Measurements from ENCODE around the gene COLEC11. TPM values are rescaled to one million over a fixed set of nuclear protein-coding genes. Genes with fewer than 3 reads are reported as not detected.
"Not testable (repeated sequence)": the region's sequence is repeated elsewhere in the genome, so short reads cannot be mapped to it uniquely, and the experiment has no call there.

The COLEC11 gene
- total RNA-seq, 1 donor from 2014 or later = 0.92 TPM

DNA sequence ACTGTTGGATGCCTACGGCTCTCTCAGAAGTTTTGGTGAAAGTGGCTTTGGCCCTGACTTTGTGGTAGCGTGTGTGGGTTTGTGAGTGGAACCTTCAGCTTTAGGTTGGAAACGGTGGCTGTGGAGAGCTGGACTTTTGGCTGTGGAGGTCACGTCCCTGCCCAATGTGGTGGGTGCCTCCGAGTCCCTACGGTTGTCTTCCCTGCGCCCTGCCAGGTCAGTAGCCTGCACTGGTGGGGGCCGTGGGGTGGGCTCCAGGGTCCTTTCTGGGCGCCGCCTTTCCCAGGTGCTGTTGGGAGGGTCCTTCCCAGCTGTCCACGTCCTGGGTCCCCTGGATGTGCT lies 11.1 kb downstream of the COLEC11 start:
- DNase-seq = no peak

DNA sequence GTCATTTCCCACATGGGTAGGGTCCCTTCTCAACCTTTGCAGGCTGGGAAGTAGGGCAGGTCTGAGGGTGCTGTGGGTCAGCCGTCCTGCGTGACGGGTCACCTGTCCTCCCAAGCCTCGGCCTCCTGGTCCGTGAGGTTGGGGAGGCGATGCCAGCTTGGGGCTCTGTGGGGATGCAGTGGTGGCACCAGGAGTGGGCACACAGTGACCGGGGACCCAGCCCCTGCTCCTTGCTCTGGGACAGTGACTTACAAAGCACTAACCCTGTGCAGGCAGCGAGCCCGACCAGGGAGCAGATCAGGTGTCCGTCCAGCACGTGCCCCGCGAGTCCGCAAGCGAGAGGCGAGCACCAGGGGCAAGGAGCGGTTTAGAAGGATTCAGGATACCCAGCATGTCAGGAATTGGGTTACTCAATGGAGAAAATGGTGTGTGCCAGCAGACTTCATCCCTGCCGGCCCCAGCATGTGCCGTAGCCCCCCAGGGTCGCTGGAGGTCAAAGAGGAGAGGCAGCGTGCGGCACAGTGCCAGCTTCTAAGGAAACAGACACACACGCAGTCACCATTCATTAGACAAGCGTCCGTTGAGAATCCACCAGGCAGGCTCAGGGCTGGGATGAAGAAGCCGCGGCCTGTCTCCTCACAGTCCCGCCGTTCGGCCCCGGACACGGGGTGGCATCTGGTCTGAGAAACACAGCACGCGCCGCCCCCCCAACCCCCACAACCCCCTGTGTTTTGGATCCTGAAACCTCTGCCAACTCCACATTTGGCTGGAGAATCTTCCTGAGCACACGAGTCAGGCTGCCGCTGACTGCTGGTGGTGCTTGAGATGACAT lies 11.7 kb downstream of the COLEC11 start:
- DNase-seq = no peak

DNA sequence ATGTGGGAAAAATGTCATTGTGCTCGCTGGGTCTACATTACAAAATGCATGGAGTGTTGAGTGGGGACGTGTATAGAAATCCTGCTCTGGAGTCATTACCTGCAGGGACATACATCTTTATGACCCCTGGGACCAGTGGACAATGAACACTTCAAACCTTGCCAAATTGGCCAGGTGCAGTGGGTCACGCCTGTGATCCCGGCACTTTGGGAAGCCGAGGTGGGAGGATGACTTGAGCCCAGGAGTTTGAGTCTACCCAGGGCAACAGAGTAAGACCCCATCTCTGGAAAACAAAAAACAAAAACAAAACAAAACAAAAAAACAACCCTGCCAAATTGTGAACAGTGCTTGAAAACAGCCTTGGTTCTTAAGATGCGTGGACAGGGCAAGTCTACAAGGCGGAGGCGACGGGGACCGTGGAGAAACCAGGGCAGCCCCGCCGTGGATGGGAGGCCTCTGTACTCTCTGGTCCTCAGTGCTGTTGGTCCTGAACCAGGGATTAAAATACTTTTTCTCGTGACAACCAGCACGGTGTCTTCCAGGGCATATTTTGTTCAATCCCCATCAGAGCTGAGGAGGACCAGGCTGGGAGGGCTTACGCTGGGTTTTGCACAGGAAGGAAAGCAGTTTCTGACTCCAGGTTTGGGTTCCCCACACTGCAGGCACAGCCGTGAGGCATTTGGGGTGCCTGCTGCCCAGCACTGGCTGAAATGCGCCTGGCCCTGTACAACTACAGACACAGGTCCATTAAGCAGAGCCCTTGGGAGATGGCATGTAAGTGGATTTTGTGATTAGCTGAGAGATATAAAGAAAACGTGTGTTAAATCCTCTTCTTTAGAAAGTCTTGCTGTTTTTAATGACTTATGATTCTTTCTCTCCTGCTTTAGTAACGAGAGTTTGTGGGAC lies 13.7 kb downstream of the COLEC11 start:
- DNase-seq = no peak

DNA sequence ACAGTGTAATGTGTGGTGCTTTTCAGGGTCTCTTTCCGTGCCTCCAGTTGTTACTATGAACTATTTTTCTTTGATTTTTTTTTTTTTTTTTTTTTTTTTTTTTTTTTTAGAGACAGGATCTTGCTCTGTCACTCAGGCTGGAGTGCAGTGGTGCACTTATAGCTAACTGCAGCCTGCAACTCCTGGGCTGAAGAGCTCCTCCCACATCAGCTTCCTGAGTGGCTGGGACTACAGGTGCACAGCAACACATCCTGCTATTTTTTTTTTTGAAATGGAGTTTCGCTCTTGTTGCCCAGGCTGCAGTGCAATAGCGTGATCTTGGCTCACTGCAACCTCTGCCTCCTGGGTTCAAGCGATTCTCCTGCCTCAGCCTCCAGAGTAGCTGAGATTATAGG lies 14.4 kb downstream of the COLEC11 start:
- not testable (repeated sequence) for DNase-seq

DNA sequence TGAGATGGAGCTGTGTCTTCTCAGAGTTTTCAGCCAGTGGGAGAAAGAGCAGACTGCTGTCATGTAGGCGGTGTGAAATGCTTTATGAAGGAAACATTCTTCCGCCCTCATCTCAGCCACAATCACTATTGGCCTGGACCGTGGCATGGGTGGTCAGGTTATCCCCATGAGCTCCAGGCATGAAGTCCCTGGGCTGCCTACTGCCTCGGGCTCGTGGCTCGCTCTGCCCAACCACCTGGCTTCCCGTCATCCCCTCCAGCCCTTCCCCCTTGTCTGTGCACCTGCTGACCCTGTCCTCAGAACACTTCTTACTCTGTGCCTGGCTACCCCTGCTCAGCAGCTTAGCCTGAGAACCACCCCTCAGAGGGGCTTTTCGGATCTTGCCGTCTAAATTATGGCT lies 15.5 kb downstream of the COLEC11 start:
- no peak for DNase-seq

DNA sequence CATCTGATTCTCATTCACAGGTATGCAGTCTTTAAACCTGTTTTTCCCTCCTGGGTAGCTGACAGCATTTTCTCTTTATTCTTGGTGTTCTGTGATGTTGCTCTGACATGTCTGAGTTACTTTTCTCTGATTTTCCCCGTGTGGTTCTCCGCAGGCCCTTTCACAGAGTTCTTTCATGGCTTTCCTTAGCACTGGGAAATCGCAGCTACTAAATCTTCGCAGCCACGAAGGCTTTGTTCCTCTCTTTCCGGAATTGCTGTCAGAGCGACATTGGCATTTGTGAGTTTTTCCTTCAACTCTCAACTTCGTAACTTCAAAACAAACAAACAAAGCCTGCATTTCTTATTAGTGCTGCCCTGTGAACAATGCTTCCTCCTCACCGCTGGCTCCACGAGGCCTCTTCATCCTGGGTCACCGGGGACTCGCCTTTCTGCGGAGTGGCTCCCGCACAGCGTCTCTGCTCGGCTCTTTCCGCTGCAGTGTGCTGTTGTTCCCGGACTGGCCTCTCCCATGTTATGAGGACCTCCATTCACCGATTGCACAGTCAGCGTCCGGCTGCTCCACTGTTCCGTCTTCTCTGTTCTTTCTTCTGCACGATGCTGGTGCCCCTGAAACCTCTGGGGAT lies 16.1 kb downstream of the COLEC11 start:
- no peak for DNase-seq

DNA sequence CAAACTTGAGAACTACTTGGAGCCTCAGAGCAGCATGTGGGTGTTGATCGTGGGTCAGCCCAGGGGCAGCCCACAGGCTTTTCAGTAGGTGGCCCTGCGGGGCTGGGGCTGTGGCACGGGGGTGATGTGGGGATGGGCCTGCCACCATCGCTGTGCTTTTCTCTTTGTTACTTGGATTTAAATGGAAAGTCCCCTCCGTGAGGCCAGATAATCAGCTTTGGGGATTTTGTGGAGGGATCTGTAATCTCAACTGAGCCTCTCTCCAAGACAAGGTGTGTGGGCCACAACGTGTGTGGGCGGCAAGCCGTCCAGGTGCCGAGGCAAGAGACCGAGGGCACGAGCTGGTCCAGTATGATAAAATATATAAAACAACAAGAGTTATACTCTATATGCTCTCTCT lies 16.7 kb downstream of the COLEC11 start:
- DNase-seq = no peak

DNA sequence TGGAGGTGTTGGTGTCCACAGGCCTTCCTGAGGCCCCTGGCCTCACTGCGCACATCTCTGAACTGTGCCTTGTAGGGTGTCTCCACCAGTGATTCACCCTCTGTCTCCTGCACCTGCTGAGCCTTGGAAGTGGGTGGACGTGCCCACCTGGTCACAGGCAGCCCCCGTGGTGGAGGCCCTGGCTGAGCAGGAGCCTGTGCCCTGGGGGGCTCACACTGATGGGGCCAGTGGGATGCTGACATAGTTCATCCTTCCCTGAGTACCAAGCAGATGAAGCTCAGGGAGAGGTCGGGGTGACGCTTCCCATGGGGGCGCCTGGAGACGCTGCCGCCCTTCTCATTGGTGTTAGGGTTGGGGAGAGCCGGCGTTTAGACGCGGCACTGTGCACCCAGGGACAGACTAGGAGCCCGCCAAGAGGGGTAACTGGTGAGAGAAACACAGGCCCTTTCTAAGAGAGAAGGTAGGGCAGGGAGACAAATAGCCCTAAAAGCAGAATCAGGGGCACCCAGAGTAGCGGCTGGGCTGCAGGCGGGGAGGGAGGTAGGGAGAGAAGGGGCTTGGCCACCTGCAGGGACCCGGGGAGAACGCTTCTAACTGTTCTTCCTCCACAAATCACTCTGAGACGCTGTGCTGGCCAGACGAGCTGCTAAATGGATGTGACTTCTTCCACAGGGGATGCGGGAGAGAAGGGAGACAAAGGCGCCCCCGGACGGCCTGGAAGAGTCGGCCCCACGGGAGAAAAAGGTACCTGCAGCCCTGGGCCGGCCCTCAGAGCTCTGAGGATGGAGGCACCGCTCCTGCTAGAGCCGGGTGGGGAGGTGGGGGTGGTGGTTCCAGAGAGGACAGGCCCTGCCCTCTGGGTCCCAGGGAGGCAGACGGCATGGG lies 18.0 kb downstream of the COLEC11 start:
- DNase-seq = no peak

DNA sequence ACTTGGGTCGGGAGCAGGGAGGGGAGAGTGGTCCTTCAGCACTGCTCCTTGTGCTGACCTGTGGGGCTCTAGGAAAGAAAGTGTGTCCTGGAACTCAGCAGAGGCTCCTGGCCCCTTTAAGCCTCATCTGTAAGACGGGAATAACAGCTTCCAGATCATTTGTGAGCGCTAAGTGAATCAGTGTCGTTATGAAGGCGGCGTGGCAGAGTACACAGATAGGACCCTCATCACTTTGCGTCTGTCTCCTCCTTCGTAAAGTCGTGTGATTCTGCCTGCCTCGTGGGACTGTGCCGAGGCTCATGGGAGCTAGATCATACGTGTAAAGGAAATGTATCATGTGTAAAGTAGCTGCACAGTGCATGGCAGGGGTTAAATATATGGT lies 18.6 kb downstream of the COLEC11 start:
- no peak for DNase-seq

DNA sequence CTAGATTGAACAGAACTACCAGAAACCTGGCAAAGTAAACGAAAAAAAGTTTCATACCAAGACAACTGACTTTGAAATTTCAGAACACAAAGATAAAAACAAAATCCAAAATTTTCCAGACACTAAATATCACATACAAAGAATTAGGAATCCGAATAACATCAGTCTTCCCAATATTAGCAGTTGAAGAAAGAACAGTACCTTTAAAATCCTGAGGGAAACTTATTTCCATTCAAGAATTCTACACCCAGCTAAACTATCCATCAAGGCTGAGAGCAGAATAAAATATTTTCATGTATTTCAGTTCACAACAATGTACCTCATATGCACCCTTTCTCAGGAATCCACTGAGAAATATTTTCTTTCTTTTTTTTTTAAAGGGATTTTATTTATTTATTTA lies 19.8 kb downstream of the COLEC11 start:
- not testable (repeated sequence) for DNase-seq

DNA sequence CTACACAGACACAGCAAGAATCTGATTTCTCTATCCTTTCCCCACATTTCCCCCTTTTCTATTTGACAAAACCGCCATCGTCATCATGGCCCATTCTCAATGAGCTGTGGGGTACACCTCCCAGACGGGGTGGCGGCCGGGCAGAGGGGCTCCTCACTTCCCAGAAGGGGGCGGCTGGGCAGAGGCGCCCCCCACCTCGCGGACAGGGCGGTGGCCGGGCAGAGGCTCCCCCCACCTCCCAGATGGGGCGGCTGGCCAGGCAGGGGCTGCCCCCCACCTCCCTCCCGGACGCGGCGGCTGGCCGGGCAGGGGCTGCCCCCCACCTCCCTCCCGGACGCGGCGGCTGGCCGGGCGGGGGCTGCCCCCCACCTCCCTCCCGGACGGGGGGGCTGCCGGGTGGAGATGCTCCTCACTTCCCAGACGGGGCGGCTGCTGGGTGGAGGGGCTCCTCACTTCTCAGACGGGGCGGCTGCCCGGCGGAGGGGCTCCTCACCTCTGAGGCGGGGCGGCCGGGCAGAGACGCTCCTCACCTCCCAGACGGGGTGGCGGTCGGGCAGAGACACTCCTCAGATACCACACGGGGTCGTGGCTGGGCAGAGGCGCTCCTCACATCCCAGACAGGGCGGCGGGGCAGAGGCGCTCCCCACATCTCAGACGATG lies 20.8 kb downstream of the COLEC11 start:
- not testable (repeated sequence) for DNase-seq

DNA sequence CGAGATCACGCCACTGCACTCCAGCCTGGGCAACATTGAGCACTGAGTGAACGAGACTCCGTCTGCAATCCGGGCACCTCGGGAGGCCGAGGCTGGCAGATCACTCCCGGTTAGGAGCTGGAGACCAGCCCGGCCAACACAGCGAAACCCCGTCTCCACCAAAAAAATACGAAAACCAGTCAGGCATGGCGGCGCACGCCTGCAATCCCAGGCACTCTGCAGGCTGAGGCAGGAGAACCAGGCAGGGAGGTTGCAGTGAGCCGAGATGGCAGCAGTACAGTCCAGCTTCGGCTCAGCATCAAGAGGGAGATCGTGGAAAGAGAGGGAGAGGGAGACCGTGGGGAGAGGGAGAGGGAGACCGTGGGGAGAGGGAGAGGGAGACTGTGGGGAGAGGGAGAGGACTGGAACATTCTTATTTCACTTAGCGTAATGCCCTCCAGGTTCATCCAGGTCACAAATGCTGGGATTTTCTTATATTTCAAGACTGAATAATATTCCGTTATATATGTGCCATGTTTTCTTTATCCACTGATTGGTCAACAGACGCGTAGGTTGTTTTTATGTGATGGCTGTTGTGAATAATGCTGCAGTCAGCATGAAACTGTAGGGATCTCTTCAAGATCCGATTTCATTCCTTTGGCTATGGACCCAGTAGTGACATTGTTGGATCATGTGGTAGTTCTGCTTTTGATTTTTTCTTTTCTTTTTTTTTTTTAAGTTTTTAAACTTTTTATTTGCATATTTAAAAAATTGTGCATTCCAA lies 21.7 kb downstream of the COLEC11 start:
- not testable (repeated sequence) for DNase-seq

DNA sequence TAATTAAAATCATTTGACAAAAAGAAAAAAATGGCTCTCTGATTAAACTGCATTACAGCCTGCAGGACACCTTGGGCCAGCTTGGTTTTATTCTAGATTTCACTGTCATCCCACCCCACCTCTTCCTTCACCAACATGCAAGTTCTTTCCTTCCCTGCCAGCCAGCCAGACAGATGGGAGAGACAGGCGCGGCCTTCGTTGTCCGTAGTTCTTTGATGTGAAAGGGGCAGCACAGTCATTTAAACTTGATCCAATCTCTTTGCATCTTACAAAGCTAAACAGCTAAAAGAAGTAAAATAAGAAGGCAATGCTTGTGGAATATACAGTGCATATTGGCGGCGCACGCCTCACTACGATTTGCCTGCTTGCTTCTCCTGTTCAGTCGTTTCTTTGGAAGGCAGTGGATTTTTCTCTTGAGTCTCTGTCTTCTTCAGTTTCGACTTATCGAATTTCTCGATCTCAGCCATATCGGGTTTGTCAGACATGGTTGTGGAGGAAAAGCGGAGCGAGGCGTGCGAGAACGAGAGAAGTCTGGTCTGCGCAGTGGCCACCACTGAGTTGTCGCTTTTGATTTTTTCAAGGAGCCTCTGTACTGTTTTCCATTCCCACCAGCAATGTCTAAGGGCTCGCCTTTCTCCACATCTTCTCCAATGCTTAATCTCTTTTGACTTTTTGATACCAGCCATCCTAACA lies 22.4 kb downstream of the COLEC11 start:
- no peak for DNase-seq

DNA sequence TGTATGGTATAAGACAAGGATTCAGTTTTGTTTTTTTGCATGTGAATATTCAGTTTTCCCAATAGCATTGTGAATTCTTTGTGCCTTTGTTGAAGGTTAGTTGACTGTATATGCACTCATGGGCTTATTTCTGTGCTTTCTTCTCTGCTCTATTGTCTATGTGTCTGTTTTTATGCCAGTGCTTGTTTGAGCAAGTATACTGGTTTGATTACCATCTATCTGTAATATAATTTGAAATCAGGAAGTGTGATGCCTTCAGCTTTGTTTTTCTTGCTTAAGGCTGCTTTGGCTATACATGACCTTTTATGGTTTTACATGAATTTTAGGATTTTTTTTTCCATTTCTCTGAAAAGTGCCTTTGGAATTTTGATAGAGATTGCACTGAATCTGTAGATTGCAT lies 23.5 kb downstream of the COLEC11 start:
- DNase-seq = no peak

DNA sequence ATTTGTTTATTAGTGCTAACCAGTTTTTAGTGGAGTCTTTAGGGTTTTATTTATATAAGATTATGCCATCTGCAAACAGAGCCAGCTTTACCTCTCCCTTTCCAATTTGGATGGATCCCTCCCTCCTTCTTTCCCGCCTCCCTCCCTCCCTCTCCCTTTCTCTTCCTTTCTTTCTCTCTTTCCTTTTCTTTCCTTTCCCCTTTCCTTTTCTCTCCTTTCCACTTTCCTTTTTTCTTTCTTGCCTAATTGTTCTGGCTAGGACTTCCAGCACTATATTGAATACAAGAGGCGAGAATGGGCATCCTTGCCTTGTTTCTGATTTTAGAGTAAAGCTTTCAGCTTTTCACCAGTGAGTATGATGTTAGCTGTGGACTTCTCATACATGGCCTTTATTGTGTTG lies 24.1 kb downstream of the COLEC11 start:
- DNase-seq = no peak

DNA sequence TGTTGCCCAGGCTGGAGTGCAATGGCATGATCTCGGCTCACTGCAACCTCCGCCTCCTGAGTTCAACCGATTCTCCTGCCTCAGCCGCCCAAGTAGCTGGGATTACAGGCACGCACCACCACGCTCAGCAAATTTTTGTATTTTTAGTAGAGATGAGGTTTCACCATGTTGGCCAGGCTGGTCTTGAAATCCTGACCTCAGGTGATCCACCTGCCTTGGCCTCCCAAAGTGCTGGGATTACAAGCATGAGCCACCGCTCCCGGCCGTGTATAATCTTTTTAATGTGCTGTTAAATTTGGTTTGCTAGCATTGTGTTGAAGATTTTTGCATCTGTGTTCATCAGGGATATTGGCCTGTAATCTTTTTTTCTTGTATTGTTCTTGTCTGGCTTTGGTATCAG lies 24.7 kb downstream of the COLEC11 start:
- not testable (repeated sequence) for DNase-seq

DNA sequence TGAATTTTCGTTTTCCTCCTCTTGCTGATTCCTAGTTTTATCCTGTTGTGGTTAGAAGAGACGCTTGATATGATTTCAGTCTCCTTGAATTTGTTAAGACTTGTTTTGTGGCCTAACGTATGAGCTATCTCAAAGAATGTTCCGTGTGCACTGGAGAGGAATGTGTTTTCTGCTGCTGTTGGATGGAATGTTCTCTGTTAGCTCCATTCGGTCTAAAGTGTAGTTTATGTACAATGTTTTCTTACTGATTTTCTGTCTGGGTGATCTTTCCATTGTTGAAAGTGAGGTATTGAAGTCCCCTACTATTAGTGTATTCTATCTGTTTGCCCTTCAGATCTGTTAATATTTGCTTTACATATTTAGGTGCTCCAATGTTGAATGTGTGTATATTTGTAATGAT lies 25.9 kb downstream of the COLEC11 start:
- DNase-seq = peak; percentile 16

DNA sequence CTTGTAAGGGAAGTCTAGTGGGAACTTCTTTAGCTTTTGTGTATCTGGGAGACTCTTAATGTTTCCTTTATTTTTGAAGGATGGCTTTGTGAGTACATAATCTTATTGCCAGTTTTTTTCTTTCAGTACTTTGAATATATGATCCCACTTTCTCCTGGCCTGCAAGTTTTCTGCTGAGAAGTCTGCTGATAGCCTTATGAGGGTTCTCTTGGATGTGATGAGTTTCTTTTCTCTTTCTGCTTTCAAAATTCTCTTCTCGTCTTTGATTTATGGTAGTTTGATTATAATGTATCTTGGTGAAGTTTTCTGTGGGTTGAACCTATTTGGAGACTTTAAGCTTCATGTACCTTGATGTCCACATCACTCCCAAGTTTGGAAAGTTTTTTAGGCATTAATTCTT lies 28.1 kb downstream of the COLEC11 start:
- DNase-seq = no peak

DNA sequence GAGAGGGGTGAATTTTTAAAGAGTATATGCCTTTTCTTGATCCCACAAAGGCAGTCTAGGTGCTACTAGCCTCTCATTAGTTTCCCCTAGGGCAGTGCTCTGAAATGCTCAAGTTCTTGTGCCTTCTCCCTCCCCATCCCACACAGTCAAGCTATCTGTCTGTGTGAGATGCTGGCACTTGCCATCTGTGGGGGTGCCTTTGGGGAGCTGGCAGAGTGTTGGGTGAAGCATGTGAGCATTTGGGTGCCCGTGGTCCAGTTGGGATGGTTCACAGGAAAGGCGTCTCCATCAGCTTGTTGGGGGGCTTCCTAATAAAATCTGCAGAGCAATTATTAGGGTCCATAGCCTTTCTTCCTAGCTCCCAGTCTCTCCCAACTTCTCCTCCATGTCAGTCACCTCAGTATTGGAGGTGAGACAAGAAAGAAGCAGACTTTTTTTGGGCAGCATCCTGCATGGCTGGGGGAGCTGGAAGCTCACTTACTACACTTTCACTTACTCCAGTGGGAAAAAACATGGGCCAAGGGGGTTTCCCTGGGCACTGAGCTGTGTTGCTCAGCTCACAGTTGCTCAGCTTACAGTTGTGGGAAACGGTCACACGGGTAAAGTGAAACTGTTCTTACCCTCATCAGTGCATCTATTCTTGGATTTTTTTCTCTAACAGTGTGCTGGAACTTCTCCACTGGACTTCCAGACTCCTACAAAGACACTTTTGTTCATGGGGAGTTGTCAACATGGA lies 29.3 kb downstream of the COLEC11 start:
- no peak for DNase-seq

All from tongue (tissue), 2 donors.